GM12875 (cell line): ENCODE measurements around the gene KRTAP5-1.

Source experiments
- H3K4me3 ChIP-seq: one replicate; pipeline ENCODE4 v1.5.1; 2011; ENCODE audit warnings: low read depth, low read length, control low read depth
- CTCF ChIP-seq: IDR thresholded peaks from 2 replicates; pipeline ENCODE4 v1.5.1; 2011; ENCODE audit warnings: low read depth, mild to moderate bottlenecking, control low read depth, inconsistent platforms, low read length, moderate library complexity, borderline replicate concordance; ENCODE audit not compliant: insufficient read depth

Gene KRTAP5-1

GRCh38 chr11:1561266-1561665, 23.8 kb downstream of the KRTAP5-1 start:
- TF ChIP-seq CTCF, result no peak
- H3K4me3 ChIP-seq, result no peak overlapping the region

GRCh38 chr11:1560649-1561251, 24.3 kb downstream of the KRTAP5-1 start:
- TF ChIP-seq CTCF, result no peak
- H3K4me3 ChIP-seq, result no peak overlapping the region

- no peak for TF ChIP-seq CTCF
These were observed 25.0 kb downstream of the KRTAP5-1 start for GRCh38 chr11:1560002-1560648.

GRCh38 chr11:1559111-1559951, 25.8 kb downstream of the KRTAP5-1 start:
- TF ChIP-seq CTCF, result no peak
- no peak overlapping the region for H3K4me3 ChIP-seq

More at GRCh38 chr11:1560002-1560648, 25.0 kb downstream of the KRTAP5-1 start:
- no peak overlapping the region for H3K4me3 ChIP-seq

GRCh38 chr11:1558775-1559110, 26.3 kb downstream of the KRTAP5-1 start:
- TF ChIP-seq CTCF, result no peak
- H3K4me3 ChIP-seq, result no peak overlapping the region

GRCh38 chr11:1557904-1558774, 26.9 kb downstream of the KRTAP5-1 start:
- TF ChIP-seq CTCF, result no peak
- no peak overlapping the region for H3K4me3 ChIP-seq
